ENCODE data around the gene SKIDA1.
"Not testable (repeated sequence)": the region's sequence is repeated elsewhere in the genome, so short reads cannot be mapped to it uniquely, and the experiment has no call there.

GRCh38 chr10:21558984-21559383, 33.5 kb upstream of the SKIDA1 start:
- TF ChIP-seq ZNF138 (CRISPR knock-in tag; conservative IDR thresholded peaks at IDR 0.05); NFYB (CRISPR knock-in tag; conservative IDR thresholded peaks at IDR 0.05; ENCODE audit: low read depth); ZNF317 (CRISPR knock-in tag; IDR thresholded peaks at IDR 0.05; ENCODE audit: borderline replicate concordance, low read depth); CTCF (IDR thresholded peaks at IDR 0.05); FOXK1 (CRISPR knock-in tag; IDR thresholded peaks at IDR 0.05); PRDM15 (CRISPR knock-in tag; IDR thresholded peaks at IDR 0.05); SMAD3 (CRISPR knock-in tag; IDR thresholded peaks at IDR 0.05; ENCODE audit: borderline replicate concordance): not testable (repeated sequence)
